ENCODE results near the gene CC2D1B.

Gene CC2D1B

GRCh38 chr1:52359676-52360594 is 6.1 kb downstream of the CC2D1B start:
- DNase-seq (ENCODE audit: low read depth in 2 of 2), result no peak

DNA sequence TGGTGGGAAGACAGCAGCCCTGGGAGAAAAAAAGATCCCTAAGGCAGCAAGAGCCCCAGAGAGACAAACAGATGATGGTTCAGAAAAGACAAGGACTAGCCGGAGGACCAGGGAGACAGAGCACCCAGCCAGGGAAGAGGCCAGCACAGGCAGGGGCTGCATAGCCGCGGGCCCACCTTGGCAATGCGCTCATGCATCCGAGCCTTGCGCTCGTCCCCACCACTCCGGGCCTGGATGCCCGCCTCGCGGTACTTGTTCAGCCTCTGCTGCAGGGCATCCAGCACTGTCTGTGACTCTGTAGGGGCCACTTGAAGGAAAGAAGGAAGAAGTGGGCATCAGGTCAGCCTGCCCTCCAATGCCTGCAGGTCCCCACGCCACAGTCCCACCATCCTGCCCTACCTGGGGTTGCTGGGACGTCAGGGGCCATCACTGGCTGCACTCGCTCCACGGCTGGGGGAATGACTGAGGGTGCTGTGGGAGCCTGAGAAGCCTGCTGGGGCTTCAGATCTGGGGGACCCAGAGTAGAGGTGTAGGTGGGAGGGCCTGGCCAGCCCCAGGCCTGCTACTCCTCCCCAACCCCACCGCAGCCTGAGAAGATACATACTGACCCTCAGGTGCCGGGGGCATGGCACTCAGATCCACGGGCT is 7.0 kb downstream of the CC2D1B start:
- DNase-seq (ENCODE audit: low read depth in 2 of 2), result no peak

GRCh38 chr1:52357397-52357796 is 8.6 kb downstream of the CC2D1B start:
- no peak for DNase-seq (ENCODE audit: low read depth in 2 of 2)

DNA sequence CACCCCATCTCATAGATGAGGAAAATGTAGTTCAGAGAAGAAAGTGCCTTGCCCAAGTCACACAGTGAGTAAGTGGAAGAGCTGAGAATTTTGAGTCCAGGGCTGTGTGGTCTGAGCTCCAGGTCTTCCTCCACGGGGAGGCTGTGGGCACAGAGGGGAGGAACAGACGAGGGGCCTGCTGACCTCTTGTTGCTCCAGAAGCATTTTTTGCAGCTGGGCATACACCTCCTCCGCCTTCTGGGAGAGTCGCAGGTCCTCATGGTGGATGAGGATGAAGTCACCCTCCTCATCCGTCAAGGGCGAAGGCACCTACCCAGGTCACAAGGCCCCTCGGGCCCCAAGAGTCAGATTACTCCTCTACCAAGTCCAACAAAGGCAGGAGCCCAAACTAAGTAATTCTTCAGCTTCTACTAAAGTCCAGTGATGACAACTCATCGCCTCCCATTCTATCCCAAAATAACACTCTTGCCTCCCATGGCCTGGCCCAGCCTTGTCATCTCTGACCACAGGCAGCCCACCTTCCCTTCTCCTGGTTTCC is 9.1 kb downstream of the CC2D1B start:
- no peak for DNase-seq (ENCODE audit: low read depth in 2 of 2)

DNA sequence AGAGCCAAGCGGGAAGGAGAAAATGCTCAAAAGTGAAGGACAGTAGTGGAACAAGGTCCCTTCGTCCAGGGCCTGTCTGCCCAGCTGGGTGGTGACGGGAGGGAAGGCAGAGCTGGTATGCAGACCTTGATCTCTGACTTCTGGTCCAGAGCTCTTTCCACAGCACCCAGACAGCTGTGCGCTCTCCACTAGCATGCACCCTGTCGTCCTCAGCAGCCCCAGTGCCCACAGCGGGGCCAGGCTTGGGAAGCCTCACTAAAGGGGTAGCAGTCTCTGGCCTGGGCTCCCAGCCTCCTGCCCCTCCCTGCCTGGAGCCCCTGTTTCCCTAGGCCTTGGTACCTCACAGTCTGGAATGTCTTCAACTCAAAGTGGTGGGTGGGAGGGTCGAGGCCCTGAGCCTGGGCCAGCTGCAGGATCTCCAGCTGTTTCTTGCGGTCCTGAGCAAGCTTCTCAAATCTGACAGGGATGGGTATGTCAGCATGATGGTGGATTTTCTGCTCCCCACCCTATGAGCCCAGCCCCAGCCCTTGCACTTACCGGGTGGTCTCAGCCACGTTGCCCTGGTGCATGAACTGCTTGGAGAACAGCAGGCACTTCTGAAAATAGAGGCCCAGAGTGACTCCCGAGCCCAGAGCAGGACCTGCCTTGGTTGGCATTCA is 10.0 kb downstream of the CC2D1B start:
- no peak for DNase-seq (ENCODE audit: low read depth in 2 of 2)

DNA sequence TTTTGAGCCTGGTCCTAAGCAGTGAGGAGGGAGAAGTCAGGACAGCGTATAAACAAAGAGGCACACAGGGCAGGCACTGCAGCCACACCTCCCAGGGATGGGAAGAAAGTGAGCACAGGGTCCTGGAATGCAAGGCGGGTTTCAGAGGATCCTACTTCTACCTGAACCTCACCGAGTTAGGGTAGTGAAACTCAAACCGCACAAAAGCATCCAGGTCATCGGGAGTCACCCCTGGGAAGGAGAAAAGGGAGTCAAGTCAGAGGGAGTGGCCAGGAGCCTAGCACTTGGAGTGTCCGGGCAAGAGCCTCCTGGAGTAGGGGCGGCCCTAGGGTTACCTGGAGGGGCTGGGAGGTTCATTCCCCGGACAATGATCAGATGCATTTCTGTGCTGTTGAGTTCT is 10.6 kb downstream of the CC2D1B start:
- no peak for DNase-seq (ENCODE audit: low read depth in 2 of 2)

DNA sequence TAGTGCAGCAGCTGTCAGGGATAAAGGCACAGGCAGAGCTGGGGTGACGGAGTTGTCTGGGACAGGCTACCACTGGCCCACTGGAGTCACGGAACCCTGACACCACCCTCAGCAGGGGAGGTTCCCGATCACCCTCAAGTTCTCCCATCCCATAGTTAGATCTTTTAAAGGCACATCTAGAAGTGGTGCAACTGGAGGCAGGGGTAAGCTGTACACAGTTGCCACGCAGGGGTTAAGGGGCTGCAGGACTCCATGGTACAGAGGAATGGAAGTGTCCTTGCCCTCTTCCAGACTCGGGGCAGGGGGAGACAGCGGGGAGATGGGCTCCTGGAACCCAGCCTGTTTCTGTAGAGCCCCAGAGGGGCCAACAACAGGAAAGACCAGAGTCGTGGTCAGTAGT is 13.3 kb downstream of the CC2D1B start:
- no peak for DNase-seq (ENCODE audit: low read depth in 2 of 2)

DNA sequence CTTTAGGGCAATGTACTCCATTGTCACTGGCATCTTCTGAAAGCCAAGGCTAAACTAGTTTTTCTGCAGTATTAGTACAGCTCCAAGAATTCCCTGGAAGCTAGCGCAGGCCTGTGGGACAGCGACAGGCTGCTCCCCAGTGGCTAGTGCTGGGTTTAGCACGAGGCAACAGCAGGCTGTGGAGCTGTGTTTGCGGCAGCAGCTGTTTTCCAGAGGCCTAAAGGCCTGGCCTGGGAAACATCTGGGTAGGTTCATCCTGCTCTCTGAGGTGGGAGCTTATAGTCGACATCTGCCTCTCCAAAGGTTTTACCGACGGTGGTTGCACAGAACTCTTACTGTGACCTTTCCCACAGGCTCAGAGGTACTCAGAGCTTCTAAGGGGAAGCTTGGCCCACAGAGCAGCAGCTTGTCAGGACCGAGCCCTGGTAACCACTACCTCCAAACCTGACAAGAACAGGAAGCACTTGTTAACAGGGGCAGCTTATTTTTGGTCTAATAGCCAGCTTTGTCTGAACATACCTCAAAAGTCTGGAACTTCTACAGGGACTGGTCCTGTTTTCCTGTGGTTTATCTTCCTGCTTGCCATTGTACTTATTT is 17.2 kb downstream of the CC2D1B start:
- no peak for DNase-seq (ENCODE audit: low read depth in 2 of 2)

- no peak for DNase-seq (ENCODE audit: low read depth in 2 of 2)
These were observed 19.4 kb downstream of the CC2D1B start for GRCh38 chr1:52346653-52347052.

GRCh38 chr1:52345252-52345651 is 20.8 kb downstream of the CC2D1B start:
- no peak for DNase-seq (ENCODE audit: low read depth in 2 of 2)

- DNase-seq (ENCODE audit: low read depth in 2 of 2), result no peak
These were observed 22.0 kb downstream of the CC2D1B start for GRCh38 chr1:52343979-52344378.

GRCh38 chr1:52341655-52342260 is 24.2 kb downstream of the CC2D1B start:
- no peak for DNase-seq (ENCODE audit: low read depth in 2 of 2)

DNA sequence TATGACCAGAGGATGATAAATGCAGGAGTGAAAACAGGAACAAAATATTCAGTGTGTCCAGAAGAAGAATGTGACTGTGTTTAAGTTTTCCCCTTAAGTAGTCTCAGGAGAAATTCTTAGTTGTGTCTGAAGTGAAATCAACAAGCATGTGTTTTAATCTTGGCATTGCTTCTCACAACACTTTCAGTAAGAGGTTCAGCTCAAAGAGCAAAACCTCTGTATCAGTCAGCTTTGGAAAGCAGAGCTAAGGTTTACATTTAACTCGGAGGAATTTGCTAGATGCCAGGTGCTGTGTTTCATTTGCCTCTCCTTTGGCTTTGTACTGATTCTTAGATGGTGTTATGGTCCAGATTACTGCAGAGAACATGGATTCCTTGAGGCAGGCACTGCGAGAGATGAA is 28.6 kb downstream of the CC2D1B start:
- DNase-seq (ENCODE audit: low read depth in 2 of 2), result no peak

DNA sequence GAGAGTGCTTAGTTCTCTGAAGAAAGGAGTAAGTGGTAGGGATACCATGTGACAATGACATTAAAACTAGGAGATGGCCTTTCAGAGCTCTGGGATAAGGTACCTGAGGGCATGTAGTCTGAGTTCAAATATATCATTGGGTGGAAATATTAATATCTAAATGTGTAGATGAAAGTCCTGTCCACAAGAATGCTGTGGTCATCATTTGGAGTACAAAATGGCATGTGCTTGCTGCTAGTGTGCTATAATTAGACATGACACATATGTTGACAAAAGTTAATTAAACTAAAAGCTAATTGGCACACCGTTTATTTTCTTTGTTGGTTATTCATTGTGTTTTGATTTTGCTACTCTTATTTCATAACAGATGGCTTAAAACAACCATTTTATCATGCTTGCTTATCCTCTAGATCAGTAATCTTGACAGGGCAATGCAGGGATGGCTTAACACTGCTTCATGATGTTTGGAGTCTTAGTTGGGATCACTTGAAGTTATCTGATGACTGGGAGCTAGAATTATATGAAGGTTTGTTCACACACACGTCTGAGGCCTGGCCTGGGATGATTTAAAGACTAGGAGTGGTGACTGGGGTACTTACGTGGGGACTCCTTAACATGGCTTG is 31.0 kb downstream of the CC2D1B start:
- no peak for DNase-seq (ENCODE audit: low read depth in 2 of 2)

- no peak for DNase-seq (ENCODE audit: low read depth in 2 of 2)
These were observed 33.6 kb downstream of the CC2D1B start for GRCh38 chr1:52332411-52332810.

- DNase-seq (ENCODE audit: low read depth in 2 of 2), result no peak
These were observed 37.4 kb downstream of the CC2D1B start for GRCh38 chr1:52328615-52329014.

DNA sequence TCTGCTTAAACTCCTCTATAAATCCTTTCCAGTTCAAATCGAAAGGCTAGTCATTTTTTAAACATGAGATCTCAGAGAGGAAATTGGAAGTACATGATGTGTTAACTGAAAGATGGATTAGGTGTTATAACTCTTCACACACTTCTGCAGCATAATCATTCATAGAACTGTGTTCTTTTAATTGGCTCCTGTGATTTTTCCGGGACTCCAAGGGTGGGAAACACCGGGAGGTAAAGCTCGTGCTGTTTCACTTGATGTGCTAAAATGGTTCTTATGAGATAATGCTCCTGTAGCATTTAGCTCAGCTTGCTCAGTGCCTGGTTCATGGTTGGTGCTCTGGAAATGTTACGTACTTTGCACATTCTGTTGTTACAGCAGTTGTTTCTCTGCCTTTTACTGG is 40.2 kb downstream of the CC2D1B start:
- no peak for DNase-seq (ENCODE audit: low read depth in 2 of 2)

DNA sequence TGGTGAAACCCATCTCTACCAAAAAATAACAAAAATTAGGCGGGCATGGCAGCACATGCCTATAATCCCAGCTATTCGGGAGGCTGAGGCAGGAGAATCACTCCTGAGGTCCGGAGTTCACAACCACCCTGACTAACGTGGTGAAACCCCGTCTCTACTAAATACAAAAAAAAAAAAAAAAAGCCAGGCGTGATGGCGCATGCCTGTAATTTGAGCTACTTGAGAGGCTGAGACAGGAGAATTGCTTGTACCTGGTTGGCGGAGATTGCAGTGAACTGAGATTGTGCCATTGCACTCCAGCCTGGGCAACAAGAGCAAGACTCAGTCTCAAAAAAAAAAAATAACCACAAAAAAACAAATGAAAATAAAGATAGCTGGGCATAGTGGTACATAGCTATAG is 42.3 kb downstream of the CC2D1B start:
- DNase-seq (ENCODE audit: low read depth in 2 of 2), result no peak

DNA sequence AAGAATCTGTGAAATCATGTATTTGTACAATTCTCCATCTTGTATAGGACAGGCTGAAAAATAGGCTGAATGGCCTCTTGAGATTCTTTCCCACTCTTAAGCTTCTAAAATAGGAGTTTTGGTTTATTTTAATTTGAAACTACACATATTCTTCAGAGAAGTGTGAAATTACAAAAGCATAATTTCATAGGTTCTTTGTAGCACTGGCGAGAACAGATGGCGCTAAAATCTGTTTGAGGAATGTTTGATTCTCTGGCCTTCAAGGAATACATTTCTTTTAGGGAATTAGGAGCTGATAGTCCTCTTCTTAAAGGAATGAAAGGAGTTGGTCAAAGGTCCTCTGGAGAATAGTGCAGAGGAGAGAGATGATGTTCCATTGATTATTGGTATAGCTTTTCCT is 44.9 kb downstream of the CC2D1B start:
- DNase-seq (ENCODE audit: low read depth in 2 of 2), result no peak

GRCh38 chr1:52306227-52307006 is 59.6 kb downstream of the CC2D1B start:
- no peak for DNase-seq (ENCODE audit: low read depth in 2 of 2)

Measured in activated CD4-positive, alpha-beta T cell treated with anti-CD3 and anti-CD28 coated beads for 24 hours (primary cell).